HG03342 (cell line): Measurements from ENCODE around the gene CYB5RL.

Source experiments
- ATAC-seq: cut with Tn5 transposase; IDR thresholded peaks from one replicate; pipeline ENCODE4 v1.9.1; 2021; ENCODE audit warnings: mild to moderate bottlenecking, moderate library complexity; ENCODE audit not compliant: unreplicated experiment

CYB5RL gene

GRCh38 chr1:54161495-54162168 is 38.2 kb downstream of the CYB5RL start:
- ATAC-seq: no peak

- ATAC-seq: no peak
Measured at GRCh38 chr1:54160351-54160750, 39.5 kb downstream of the CYB5RL start.

GRCh38 chr1:54159733-54160316 is 40.0 kb downstream of the CYB5RL start:
- ATAC-seq: no peak

- no peak for ATAC-seq
Measured at GRCh38 chr1:54158071-54158470, 41.8 kb downstream of the CYB5RL start.

- ATAC-seq: no peak
Measured at GRCh38 chr1:54157401-54157800, 42.4 kb downstream of the CYB5RL start.

- no peak for ATAC-seq
Measured at GRCh38 chr1:54156986-54157385, 42.8 kb downstream of the CYB5RL start.

GRCh38 chr1:54156201-54156600 is 43.6 kb downstream of the CYB5RL start:
- no peak for ATAC-seq

GRCh38 chr1:54153535-54154439 is 46.0 kb downstream of the CYB5RL start:
- ATAC-seq: no peak

GRCh38 chr1:54152696-54153095 is 47.1 kb downstream of the CYB5RL start, which contains the start of gene CDCP2:
Gene CDCP2, minus strand, starts transcription at chr1:54153000. Its CDS starts 78 bp downstream, at chr1:54152922.
- ATAC-seq: no peak

GRCh38 chr1:54151013-54151412 is 48.8 kb downstream of the CYB5RL start:
- no peak for ATAC-seq
